Fibroblast of mammary gland (primary cell): ENCODE measurements around the gene FGFBP1.
A peak's percentile ranks its signal among the peaks of the same experiment; 100 is the strongest.

Source experiments
- DNase-seq: peaks from one replicate; pipeline ENCODE4 v3.0.0-alpha.2; 2010; ENCODE audit warnings: low read depth
- H3K4me3 ChIP-seq: 2 replicates; pipeline ENCODE4 v1.5.1; 2011; ENCODE audit warnings: low read depth, mild to moderate bottlenecking, low read length, moderate library complexity; ENCODE audit not compliant: control insufficient read depth
- CTCF ChIP-seq: conservative IDR thresholded peaks from 2 replicates; pipeline ENCODE4 v1.5.1; 2011; ENCODE audit warnings: low read depth, low read length, inconsistent platforms; ENCODE audit not compliant: control insufficient read depth, insufficient read depth

Gene FGFBP1

GRCh38 chr4:15938640-15939039 lies at the start of gene FGFBP1:
TSS of gene FGFBP1 (minus strand) at chr4:15938740. CDS start at chr4:15936632, 2,108 bp downstream.
- TF ChIP-seq CTCF = no peak
- no peak within 1 kb of the TSS for H3K4me3 ChIP-seq
- no peak for DNase-seq

GRCh38 chr4:15988222-15988621 lies 49.7 kb upstream of the FGFBP1 start:
- no peak overlapping the region for H3K4me3 ChIP-seq
- DNase-seq = no peak
- TF ChIP-seq CTCF = no peak

- peak; percentile 9 for DNase-seq
Observed at GRCh38 chr4:15986907-15987306, 48.4 kb upstream of the FGFBP1 start.

GRCh38 chr4:15983610-15984009 lies 45.1 kb upstream of the FGFBP1 start:
- DNase-seq = no peak
- no peak overlapping the region for H3K4me3 ChIP-seq
- TF ChIP-seq CTCF = no peak

More at GRCh38 chr4:15986907-15987306, 48.4 kb upstream of the FGFBP1 start:
- no peak for TF ChIP-seq CTCF
- no peak overlapping the region for H3K4me3 ChIP-seq

GRCh38 chr4:15982842-15983524 lies 44.4 kb upstream of the FGFBP1 start:
- TF ChIP-seq CTCF = no peak
- no peak overlapping the region for H3K4me3 ChIP-seq
- peak; percentile 21 for DNase-seq

- TF ChIP-seq CTCF = no peak
- H3K4me3 ChIP-seq = no peak overlapping the region
Observed at GRCh38 chr4:15976456-15977447, 38.2 kb upstream of the FGFBP1 start.

More at GRCh38 chr4:15976456-15977447, 38.2 kb upstream of the FGFBP1 start:
- DNase-seq = peak; percentile 15
